Stimulated activated CD8-positive, alpha-beta memory T cell treated with anti-CD3 and anti-CD28 coated beads, Interleukin-15, amount 100 ng/mL, for 48 hours (primary cell): Measurements from ENCODE around the gene MTHFSD.

Experiments used
- DNase-seq, 2 donors: peaks; one replicate each; pipeline ENCODE4 v3.0.0-alpha.2; 2020; ENCODE audit warnings: low read depth in 2 of 2

MTHFSD gene

GRCh38 chr16:86490859-86491639 is 64.0 kb downstream of the MTHFSD start:
- no peak for DNase-seq

GRCh38 chr16:86485746-86486145 is 69.3 kb downstream of the MTHFSD start:
- no peak for DNase-seq

GRCh38 chr16:86484240-86484639 is 70.8 kb downstream of the MTHFSD start:
- DNase-seq = no peak

- DNase-seq = no peak
Observed at GRCh38 chr16:86481607-86482006, 73.4 kb downstream of the MTHFSD start.

GRCh38 chr16:86480444-86480843 is 74.6 kb downstream of the MTHFSD start:
- DNase-seq = no peak
